Lower leg skin (tissue), 3 donors: ENCODE data around the gene ALX4.

Experiments
- POLR2A ChIP-seq, 2 donors: fragments of 450-650 bp; IDR thresholded peaks; one replicate each; pipeline ENCODE4 v1.6.1; 2016 to 2017; ENCODE audit warnings: antibody characterized with exemption in 2 of 2, mild to moderate bottlenecking in 1 of 2, moderate library complexity in 1 of 2
- TF ChIP-seq, protein P1 (sequence below), 3 donors: fragments of 450-650 bp; IDR thresholded peaks; one replicate each; pipeline ENCODE4 v1.5.1; 2016; ENCODE audit warnings: antibody characterized with exemption in 3 of 3, mild to moderate bottlenecking in 3 of 3, moderate library complexity in 2 of 3

DNA sequence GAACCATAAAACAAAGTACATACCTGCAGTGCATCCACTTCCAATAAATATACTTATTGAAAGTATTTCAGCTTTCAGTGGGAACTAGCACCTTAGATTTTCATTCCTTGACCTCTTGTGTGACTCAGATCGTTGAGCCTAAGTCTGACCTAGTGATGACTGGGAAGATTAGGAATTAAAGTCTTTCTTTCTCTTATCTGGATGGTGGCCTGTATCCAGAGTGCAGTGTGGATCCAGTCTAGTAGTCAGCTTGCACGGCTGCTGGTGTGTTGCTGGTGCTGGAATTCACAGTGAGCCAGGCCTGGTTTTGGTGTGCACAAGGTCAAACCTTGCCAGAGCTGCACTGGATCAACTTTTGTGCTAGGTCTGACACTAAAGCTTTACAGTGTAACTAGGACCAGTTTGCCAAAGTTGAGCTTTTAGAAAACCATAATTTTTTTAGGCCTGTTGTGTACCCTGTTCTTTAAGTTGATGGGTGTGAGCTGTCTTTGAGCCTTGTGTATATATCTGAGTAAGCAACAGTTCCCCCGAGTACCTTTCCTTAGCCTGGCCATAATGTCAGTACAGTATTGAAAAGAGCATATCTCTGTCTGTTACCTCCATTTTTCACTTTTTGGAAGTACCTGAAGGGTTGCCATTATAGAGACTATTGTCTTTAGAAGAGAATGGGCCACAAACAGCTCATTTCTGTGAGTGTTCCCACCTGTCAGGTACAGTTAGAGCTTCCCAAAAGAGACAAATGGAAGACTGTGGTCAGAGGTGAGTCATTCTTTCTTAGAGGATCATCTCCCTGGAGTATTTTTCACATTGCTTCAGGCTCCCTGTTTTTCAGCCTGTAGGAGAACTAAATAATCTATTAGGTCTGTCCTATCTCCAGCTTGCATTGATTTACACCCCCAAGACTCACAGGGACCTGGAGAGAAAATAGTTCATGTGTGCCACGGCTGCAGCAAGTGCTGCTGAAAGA, 89.8 kb downstream of the ALX4 start:
- TF ChIP-seq, protein P1, sequence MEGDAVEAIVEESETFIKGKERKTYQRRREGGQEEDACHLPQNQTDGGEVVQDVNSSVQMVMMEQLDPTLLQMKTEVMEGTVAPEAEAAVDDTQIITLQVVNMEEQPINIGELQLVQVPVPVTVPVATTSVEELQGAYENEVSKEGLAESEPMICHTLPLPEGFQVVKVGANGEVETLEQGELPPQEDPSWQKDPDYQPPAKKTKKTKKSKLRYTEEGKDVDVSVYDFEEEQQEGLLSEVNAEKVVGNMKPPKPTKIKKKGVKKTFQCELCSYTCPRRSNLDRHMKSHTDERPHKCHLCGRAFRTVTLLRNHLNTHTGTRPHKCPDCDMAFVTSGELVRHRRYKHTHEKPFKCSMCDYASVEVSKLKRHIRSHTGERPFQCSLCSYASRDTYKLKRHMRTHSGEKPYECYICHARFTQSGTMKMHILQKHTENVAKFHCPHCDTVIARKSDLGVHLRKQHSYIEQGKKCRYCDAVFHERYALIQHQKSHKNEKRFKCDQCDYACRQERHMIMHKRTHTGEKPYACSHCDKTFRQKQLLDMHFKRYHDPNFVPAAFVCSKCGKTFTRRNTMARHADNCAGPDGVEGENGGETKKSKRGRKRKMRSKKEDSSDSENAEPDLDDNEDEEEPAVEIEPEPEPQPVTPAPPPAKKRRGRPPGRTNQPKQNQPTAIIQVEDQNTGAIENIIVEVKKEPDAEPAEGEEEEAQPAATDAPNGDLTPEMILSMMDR (IDR thresholded peaks at IDR 0.05) = no peak
- no peak for TF ChIP-seq POLR2A (IDR thresholded peaks at IDR 0.05)
